ENCODE data around the gene KCNG4.

Gene KCNG4, protein sequence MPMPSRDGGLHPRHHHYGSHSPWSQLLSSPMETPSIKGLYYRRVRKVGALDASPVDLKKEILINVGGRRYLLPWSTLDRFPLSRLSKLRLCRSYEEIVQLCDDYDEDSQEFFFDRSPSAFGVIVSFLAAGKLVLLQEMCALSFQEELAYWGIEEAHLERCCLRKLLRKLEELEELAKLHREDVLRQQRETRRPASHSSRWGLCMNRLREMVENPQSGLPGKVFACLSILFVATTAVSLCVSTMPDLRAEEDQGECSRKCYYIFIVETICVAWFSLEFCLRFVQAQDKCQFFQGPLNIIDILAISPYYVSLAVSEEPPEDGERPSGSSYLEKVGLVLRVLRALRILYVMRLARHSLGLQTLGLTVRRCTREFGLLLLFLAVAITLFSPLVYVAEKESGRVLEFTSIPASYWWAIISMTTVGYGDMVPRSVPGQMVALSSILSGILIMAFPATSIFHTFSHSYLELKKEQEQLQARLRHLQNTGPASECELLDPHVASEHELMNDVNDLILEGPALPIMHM

DNA sequence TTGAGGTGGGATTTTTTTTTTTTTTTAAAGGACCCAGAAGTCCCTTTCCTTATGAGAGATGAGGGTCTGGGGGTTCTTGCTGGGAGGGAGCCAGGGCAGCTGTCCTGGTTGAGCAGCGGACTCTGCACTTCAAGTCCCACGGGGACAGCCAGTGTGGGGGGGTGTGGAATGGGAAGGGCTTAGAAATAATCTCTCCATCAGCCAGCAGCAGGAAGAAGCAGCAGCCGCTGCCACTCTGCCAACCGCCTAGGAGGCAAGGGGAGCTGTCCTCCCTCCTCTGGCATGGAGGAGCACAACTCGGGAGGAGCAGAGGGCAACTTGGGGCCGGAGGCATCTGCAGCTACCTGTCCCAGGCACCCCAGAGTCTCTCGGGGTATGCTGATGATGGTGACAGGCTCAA is at the start of gene KCNG4:
TSS of gene KCNG4 (minus strand) at position 104 of the 400 bp plus-strand sequence. CDS start 2,527 bp downstream, outside the sequence.
- TF ChIP-seq, protein P1, sequence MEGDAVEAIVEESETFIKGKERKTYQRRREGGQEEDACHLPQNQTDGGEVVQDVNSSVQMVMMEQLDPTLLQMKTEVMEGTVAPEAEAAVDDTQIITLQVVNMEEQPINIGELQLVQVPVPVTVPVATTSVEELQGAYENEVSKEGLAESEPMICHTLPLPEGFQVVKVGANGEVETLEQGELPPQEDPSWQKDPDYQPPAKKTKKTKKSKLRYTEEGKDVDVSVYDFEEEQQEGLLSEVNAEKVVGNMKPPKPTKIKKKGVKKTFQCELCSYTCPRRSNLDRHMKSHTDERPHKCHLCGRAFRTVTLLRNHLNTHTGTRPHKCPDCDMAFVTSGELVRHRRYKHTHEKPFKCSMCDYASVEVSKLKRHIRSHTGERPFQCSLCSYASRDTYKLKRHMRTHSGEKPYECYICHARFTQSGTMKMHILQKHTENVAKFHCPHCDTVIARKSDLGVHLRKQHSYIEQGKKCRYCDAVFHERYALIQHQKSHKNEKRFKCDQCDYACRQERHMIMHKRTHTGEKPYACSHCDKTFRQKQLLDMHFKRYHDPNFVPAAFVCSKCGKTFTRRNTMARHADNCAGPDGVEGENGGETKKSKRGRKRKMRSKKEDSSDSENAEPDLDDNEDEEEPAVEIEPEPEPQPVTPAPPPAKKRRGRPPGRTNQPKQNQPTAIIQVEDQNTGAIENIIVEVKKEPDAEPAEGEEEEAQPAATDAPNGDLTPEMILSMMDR (conservative IDR thresholded peaks at IDR 0.05; ENCODE audit: control insufficient read depth, insufficient read depth, low read depth, low read length), result no peak
- H3K4me3 ChIP-seq (ENCODE audit: control insufficient read depth, low read depth, low read length), result no peak within 1 kb of the TSS

DNA sequence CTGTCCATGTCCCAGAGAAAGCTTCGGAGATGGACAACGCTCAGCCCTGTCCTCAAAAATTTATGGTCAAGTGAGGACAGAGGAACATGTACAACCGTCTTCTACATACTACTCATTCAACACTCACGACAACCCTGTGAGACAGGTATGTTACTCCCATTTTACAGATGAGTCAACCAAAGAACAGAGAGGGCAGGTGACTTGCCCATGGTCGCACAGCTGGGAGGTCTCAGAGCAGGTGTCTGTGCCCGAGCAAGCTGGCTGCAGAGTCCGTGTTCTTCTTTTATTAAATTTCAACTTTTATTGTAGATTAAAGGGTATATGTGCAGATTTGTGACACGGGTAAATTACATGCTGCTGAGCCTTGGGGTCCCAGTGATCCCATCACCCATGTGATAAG is 49.1 kb upstream of the KCNG4 start:
- no peak overlapping the region for H3K4me3 ChIP-seq (ENCODE audit: control insufficient read depth, low read depth, low read length)
- TF ChIP-seq, protein P1 (conservative IDR thresholded peaks at IDR 0.05; ENCODE audit: control insufficient read depth, insufficient read depth, low read depth, low read length), result no peak
- no peak for DNase-seq (ENCODE audit: low read depth)

More for the DNA sequence above, at the start of gene KCNG4:
- no peak for DNase-seq (ENCODE audit: low read depth)

DNA sequence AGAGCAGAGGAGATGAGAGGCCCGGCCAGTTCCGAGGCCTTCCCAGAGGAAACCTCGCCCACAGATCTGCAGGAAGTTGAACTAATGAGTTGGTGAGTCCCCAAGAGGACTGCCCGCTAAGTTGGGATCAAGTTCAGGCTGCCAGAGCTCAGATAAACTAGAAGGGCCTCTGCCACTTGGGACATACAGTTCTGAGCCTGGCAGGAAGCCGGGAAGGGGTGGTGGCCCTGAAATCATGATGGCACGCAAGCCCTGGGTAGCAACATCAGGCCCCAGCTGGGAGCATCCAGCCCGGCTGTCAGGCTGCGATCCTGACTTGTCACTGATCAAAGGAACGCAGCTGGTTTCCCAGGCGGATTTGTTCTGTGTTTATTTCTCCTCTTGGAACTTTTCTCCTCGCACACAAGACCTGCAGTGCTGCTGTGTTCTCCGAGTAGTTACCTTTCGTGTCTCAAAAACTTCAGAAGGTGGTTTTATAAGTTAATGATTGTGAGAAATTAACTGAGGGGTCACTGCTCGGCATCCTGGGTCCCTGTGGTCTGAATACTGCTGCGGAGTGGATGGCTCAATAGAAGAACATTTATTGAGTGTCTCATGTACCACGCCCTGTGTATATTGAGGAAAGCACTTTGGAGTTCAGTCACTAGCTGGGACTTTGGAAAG is 46.9 kb upstream of the KCNG4 start:
- no peak for DNase-seq (ENCODE audit: low read depth)
- no peak overlapping the region for H3K4me3 ChIP-seq (ENCODE audit: control insufficient read depth, low read depth, low read length)
- TF ChIP-seq, protein P1 (conservative IDR thresholded peaks at IDR 0.05; ENCODE audit: control insufficient read depth, insufficient read depth, low read depth, low read length), result no peak

DNA sequence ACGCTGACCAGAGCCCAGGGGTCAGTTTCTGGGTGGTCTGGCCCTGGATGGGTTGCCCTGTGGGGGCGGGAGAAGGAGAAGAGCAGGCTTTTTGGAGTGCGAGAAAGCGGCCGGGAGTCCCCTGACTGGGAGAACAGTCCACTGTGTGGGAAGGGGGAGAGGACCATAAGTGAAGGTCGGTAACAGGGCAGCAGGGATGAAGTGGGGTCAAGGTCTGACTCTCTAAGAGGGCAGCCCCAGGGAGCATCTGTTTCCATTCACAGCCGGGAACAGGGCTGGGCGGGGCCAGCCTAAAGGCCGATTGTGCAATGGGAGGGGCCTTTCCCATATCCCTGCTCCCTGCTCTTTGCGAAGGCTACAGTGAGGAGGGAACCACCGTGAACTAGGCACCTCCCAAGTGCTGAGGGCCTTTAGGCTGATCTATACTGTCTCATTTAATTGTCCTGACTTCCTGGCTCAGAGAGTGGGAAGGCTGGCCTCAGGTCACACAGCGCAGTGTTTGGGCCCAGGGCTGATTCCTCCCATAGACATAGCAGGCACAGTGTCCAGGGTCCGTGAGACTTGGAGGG is 44.4 kb upstream of the KCNG4 start:
- H3K4me3 ChIP-seq (ENCODE audit: control insufficient read depth, low read depth, low read length), result no peak overlapping the region
- TF ChIP-seq, protein P1 (conservative IDR thresholded peaks at IDR 0.05; ENCODE audit: control insufficient read depth, insufficient read depth, low read depth, low read length), result no peak
- DNase-seq (ENCODE audit: low read depth), result peak; percentile 60

DNA sequence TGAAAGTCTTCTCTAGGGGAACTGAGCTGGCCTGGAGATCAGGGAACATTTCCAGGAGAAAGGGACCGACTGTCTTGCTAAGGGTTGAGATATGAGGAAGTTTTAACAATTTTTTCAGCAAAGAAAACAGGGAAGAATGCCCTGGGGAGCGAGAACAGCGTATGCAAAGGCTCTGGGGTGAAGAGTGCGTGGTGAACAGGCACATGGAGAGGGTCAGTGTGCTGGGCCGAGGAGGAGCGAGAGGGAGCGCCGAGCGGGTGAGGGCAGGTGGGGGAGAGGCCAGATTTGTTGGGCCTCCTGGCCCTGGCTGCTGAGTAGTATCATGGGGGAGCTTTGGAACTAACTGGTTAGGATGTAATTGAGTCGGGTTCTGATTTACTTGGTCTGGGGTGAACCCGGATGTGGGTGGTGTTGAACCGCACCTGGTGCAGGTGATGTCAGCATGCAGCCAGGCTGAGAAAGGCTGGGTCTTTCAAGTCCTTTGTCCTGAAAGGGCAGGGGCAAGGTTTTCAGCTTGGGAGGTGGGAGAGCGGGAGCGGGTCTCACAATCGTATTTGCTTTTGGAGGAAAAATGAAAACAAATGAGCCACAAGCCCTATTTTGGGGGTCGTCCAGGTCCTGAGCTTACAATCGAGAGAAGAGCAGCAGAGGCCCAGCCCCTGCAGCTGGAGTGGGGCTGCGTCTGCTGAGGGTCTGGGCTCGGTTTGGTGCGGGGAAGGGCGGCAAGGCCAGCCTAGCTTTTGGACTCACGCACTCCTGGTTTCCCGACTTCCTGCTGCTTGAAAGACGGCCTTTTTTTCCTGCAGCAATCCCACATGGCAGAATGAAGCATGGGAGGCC is 43.7 kb upstream of the KCNG4 start:
- H3K4me3 ChIP-seq (ENCODE audit: control insufficient read depth, low read depth, low read length), result no peak overlapping the region
- TF ChIP-seq, protein P1 (conservative IDR thresholded peaks at IDR 0.05; ENCODE audit: control insufficient read depth, insufficient read depth, low read depth, low read length), result no peak
- DNase-seq (ENCODE audit: low read depth), result no peak

DNA sequence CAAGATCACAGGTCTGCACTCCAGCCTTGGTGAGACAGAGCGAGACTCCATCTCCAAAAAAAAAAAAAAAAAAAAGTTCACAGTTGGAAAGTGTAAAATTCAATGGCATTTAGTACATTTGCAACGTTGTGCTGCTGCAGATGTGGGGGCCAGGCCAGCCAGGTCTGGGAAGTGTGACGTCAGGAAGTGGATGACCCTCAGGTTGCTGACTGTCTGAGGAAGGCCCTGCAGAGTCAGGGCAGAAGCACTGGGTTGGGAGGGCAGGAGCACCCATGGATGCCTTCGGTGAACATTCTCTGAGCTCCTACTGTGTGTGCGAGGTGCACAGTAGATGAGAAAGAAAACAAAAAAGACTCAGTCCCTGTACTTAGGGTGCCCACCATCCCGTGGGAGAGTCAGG is 42.7 kb upstream of the KCNG4 start:
- TF ChIP-seq, protein P1 (conservative IDR thresholded peaks at IDR 0.05; ENCODE audit: control insufficient read depth, insufficient read depth, low read depth, low read length), result no peak
- H3K4me3 ChIP-seq (ENCODE audit: control insufficient read depth, low read depth, low read length), result no peak overlapping the region
- DNase-seq (ENCODE audit: low read depth), result no peak

All from fibroblast of mammary gland (primary cell).